Colon (tissue), 2 donors: ENCODE results near the gene RTN4RL2.

Source experiments
- FAIRE-seq: peaks from 2 replicates; lab custom pipeline; 2012; peaks lifted over from hg19 to GRCh38; lab: Jason Lieb, UNC
- donor health status: control.
- donor health status: control.

Gene RTN4RL2

DNA sequence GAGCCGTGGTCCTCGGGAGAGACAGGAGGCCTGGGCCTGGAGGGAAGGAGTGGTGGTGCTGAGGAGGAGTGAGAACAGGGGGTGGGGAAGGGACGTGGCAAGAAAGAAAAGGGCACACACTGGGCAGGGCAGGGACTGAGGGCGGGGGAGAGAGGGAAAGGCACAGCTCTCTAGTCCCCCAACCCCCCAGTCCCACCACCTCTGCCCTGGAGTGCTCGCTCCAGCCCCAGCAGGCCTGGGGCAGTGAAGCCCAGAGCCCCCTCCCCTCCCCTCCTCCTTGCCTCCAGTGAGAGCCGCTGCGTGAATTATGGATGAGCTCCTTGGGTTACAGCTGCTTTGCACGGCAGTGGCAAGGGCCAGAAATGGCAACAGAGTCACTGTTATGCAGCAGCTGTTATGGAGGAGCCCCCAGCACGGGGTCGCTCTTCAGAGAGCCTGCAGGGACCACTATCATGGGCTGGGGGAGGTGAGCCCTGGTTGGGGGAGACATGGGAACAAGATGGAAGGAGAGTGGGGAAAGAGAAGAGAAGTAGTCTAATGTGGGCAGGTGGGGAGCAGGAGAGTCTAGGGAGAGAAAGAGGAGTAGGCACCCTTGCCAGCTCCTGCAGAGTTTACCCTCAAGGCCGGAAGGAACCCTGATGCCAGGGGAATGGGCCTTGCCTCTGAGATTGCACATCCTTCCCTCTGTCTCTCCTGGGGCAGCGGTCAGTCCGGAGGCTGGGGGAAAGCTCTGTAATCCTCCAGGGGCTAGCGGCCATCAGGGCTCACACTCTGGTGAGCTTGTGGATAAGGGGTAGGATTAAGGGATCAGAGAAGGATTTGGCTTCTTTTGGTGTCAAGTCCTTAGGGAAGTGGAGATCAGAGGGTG, 3.6 kb downstream of the RTN4RL2 start:
- FAIRE-seq = no peak

DNA sequence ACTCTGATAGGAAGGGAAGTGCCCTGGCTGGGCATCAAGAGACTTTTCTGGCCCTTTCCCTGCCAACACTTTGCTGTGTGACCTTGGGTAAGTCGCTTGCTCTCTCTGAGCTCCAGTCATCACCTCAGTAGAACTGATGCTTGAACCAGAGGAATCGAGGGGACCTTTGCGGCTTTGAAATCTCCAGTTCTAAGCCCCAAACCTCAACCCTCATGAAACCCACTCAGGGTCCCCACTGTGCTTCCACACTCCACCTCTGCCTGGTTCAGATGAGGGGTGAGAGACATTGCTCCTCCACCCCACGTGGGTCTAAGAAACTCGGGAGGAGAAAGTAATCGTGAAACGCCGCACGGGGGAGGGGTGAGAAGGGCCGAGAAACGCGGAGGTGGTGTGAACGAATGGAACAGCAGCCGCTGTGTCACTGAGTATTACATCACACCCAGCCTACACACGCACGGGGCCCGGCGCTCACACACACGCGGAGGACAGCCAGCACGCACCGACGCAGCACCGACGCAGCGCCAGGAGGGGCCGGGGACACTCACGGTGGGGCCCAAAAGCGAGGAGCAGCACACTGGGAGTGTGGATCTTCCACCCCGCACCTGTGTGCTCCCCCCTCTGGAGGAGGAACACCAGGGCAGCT, 4.3 kb downstream of the RTN4RL2 start:
- FAIRE-seq = no peak

DNA sequence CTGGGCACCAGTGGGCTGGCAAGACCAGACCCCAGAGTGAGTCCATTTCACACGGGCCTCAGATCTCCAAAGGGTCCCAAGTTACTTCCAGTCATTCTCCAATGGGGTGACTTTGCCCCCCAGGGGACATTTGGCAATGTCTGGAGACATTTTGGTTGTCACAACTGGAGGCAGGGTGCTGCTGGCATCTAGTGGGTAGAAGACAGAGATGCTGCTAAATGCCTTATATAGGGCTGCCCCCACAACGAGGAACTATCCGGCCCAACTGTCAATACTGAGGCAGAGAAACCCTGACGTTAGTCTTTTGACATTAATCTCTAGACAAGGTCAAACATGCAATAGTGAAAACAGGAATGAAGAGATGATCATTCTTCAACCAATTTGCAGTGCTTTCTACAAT, 6.4 kb downstream of the RTN4RL2 start:
- FAIRE-seq = no peak

DNA sequence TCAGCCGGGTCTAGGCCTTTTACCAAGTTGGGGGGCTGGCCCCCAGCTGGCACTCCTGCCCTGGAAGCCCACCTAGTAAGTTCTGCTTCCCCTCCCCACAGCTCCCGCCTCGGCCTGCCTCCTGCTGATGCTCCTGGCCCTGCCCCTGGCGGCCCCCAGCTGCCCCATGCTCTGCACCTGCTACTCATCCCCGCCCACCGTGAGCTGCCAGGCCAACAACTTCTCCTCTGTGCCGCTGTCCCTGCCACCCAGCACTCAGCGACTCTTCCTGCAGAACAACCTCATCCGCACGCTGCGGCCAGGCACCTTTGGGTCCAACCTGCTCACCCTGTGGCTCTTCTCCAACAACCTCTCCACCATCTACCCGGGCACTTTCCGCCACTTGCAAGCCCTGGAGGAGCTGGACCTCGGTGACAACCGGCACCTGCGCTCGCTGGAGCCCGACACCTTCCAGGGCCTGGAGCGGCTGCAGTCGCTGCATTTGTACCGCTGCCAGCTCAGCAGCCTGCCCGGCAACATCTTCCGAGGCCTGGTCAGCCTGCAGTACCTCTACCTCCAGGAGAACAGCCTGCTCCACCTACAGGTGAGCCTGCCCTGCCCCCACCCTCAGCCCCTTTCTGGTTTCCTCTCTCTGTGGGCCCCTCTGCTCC, 7.3 kb downstream of the RTN4RL2 start:
- FAIRE-seq = no peak

DNA sequence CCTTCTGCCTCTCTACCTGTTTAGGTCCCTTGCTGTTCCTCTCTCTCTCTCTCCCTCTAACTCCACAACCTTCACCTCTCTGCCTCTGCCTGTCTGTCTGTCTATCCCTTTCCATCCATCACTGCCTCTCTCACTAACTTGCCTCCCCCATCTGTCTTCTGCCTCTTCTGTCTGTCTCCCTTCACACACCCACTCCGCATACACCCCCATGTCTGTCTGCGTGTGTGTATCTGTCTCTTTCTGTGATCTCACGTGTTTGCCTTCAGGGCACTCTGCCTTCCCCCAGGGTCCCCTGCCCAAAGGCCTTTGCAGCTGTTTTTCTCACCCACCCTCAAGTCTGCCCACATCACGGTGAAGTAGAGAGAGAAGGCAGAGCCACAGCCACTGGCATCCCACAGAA, 7.9 kb downstream of the RTN4RL2 start:
- no peak for FAIRE-seq

DNA sequence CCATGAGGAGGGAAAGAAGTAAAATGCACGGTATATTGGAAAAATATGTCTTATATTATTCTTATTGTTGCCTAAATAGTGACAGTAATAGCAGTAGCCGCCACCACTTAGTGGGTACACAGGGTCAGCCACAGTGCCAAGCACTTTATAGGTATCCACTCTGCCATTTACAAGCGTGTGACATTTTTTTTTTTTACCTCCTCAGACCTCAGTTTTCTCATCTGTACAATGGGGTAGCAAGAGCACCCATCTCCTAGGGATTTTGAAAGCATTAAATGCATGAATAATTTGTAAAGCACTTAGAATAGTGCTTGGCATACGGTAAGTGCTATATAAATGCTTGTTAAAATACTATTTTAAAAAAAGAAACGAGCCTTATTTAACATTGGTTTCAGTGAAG, 8.9 kb downstream of the RTN4RL2 start:
- no peak for FAIRE-seq

DNA sequence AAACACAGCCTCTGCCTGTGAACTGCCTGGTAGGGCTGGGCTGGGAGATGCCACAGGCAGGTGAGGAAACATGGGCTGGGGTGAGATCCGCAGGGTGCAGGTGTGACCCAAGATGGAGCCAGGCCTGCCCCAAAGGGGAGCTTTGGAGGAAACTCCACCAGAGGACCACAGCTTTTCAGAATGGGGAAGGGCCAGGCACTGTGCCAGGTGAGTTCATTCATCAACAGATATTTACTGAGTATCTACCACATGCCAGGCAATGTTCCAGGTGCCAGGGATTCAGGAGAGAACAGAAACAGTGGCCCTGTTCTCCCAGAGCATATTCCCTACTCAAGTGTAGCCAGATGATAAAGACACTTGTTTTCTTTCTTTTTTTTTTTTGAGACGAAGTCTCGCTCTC, 11.2 kb downstream of the RTN4RL2 start:
- no peak for FAIRE-seq

DNA sequence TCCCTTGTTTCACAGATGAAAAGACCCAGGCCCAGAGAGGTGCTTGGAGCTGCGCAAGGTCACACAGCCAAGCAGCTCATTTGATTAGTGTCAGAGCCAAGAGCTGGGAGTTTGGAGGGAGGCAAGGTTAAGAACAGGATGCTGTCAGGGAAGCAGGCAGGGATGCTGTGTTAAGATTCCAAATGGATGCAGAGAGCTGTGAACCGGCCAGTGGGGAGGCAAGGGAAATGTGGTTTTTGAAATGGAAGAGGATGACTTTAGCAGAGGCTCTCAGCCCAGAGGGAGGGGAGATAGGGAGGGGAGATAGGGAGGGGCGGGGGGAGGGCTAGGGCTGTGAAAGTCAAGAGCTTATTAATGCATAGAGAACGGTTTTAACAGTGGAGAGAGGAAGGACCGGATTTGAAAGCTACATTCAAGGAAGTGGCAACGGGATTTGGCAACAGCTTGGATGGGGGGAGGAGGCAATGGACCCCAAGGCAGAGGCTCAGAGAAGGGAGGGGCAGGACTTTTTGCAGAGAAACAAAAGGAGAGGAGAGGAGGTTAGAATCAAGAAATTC, 13.0 kb downstream of the RTN4RL2 start:
- FAIRE-seq = no peak

DNA sequence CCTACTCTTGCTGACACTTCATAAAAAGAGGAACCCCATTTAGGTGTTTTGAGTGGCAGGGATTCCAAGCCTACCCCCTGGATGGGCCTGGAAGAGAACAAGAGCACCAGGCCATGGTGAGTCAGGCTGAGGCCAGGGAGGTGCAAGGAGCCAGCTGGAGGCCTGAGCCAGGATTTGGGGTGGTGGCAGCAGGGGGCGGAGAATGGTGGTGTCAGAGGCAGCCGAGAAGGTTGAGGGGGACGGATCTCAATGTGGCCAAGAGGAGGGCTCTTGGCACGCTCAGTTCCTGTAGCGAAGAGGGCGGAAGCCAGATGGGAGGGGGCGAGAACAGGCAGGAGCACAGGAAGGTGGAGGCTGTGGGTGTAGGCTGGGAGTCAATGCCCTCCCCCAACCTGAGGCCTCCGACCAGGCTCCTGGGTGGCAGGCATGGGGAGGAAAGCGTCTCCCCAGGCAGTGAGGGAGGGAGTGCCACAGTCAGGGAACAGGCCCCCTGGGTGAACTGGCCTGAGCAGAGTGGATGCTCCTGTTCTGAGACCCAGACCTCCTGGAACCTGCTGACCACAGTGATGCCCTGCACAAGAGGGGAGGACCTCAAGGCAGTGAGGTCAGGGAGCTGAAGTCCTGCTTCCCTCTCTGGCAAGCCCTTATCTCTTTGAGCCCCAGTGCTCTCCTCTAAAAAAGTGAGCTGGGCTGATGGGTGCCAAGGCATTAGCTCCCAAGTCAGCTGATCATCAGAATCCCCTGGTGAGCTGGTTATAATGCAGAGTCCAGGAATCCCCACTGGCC, 13.9 kb downstream of the RTN4RL2 start:
- no peak for FAIRE-seq

DNA sequence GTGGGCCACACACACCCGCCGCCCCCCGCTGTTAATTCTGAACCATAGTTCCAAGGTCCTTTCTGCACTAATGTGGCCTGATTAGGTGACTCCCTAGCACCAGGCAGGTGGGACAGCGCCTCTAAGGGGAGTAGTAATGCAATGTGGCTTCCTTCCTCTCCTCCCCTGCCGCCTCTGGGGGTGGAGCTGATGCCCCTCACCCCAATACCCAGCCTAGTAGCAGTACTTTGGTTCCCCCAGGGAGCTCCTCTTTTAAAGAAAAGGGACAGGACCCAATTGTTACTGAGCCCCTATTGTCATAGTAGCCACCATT, 14.4 kb downstream of the RTN4RL2 start:
- no peak for FAIRE-seq

DNA sequence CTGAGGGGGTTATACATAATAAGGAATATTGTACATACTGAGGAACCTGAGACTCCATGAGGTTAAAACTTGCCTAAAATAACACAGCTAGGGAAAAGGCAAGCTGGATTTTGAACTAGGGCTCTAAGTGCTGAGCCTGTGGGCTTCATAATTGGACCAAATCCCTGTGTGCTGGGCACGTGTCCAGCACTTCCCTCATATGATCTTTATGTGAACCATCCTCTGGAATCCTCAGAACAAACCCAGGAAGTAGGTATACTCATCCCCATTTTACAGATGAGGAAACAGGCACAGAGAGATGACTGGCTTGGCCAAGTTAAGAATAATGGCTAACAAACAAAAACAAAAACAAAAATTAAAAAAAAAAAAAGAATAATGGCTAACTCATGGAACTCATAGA, 14.9 kb downstream of the RTN4RL2 start:
- no peak for FAIRE-seq

DNA sequence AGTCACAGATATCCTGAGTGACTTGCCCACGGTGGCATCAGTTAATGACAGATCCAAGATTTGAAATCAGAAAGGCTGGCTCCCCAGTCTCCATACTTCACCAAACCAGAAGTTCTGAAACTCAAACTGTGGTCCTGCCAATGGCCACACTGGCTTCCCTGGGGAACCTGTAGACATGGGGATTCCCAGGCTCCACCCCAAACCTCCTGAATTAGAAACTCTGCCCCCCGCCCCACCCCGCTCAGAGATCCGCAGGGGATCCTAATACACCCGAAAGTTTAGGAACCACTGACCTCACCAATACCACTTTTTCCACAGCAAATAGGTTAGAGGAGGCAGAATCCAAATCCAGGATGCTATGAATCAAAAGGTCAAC, 15.3 kb downstream of the RTN4RL2 start:
- no peak for FAIRE-seq

DNA sequence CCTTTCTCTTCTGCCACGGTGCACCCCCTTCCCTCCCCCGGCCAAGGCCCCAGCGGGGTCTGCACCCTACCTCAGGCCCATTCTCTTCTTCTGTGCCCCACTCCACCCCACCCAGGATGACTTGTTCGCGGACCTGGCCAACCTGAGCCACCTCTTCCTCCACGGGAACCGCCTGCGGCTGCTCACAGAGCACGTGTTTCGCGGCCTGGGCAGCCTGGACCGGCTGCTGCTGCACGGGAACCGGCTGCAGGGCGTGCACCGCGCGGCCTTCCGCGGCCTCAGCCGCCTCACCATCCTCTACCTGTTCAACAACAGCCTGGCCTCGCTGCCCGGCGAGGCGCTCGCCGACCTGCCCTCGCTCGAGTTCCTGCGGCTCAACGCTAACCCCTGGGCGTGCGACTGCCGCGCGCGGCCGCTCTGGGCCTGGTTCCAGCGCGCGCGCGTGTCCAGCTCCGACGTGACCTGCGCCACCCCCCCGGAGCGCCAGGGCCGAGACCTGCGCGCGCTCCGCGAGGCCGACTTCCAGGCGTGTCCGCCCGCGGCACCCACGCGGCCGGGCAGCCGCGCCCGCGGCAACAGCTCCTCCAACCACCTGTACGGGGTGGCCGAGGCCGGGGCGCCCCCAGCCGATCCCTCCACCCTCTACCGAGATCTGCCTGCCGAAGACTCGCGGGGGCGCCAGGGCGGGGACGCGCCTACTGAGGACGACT, 15.9 kb downstream of the RTN4RL2 start:
- FAIRE-seq = no peak

DNA sequence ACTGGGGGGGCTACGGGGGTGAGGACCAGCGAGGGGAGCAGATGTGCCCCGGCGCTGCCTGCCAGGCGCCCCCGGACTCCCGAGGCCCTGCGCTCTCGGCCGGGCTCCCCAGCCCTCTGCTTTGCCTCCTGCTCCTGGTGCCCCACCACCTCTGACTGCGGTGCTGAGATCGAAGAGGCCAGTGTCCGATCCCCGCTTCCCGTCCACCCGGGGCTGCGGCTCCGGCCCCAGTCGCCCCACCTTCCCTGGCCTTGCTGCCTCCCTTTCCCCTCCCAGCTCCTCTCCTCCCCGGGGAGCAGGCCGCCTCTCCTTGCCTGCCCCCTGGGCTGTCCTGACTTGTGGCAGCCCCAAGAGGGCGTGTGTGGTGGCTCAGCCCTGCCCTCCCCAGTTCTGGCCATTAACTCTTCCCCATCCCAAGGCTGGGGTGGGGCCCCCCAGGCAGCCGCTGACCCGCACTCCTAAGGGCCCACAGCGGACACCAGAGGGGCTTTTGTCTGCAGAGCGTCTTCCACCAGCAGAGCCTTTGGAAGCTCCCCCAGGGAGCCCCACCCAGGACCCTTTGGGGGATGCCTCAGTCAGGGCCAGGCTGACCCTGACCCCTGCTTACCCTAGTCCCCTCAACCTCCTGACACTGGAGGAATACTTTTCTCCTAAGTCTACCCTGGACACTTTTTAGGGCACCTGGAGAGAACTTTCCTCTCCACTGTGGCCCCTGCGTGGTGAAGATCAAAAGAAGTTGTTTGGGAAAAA, 16.6 kb downstream of the RTN4RL2 start:
- FAIRE-seq = no peak

DNA sequence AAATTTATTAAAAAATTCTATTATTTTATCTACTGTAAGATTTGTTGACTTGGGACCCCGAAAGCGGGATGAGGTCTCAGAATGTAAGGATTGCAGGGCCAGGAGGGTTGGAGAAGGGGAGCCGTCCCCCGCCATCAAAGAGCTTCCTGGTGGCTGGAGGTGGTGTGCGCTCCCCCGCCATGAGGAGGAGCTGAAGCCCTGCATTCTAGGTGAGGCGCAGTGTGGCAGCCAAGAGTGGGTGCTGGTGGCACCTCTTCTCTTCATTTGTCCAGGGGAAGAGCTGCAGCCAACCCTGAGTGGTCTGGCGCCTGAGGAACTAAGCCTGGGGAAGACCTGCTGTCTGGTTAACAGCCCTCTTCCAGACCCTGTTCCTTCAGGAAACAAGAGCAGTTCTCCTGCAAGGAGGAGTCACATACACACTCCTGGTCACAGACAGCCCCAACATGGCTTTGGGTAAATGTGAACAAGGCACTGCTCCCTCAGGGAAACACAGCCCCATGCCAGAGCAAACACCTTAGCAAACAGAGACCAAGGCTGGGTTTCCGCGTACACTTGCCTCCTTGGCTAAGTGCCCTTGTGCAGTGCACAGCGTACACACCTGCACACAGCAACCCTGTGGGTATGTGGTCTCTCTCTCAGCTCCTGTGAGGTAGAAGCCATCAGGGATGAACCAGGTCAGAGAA, 17.3 kb downstream of the RTN4RL2 start:
- FAIRE-seq = no peak

DNA sequence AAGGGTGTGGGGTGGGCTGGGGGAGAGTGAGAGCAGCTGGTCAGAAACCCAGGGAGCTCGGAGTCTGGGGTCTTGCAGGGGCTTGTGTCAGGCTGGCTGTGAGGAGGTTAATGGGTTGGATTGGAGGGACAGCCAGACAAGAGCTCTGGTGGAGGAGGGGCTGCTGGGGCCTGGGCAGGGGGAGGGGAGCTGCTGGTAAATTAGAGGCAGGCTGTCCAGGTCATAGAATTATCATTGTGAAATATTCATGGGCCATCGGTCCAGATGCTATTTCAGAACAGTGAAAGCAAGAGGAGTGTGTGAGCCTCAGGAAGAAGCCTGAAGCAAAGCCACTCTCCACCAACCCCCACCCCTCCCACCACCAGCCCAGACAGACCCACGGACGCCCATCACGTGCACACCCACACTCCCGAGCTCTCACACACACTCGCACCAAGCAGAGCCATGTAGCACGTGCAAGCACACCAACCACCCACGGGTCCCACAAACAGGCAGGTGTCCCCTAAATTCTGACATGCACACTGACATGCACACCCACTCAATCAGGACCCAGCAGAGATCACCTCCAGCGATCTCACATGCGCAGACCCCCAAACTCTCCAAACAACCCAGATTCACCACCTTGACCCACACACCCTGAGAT, 18.8 kb downstream of the RTN4RL2 start:
- FAIRE-seq = no peak

DNA sequence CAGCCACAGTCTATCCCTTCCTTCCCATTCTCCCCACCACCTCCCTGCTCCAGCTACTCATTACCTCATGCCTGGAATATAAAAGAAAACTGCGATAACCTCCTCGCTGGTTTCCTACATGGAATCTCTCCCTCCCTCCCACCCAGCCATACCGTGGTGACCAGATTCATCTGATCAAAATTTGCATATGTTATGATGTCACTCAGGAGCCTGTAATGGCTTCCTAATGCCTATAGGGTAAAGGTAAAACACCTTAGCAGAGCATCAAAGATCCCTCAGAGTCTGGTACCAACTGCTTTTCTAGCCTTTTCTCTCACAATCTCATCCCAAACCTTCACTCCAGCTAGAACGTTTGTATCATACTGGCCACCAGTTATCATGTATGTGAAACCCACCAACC, 19.6 kb downstream of the RTN4RL2 start:
- no peak for FAIRE-seq

DNA sequence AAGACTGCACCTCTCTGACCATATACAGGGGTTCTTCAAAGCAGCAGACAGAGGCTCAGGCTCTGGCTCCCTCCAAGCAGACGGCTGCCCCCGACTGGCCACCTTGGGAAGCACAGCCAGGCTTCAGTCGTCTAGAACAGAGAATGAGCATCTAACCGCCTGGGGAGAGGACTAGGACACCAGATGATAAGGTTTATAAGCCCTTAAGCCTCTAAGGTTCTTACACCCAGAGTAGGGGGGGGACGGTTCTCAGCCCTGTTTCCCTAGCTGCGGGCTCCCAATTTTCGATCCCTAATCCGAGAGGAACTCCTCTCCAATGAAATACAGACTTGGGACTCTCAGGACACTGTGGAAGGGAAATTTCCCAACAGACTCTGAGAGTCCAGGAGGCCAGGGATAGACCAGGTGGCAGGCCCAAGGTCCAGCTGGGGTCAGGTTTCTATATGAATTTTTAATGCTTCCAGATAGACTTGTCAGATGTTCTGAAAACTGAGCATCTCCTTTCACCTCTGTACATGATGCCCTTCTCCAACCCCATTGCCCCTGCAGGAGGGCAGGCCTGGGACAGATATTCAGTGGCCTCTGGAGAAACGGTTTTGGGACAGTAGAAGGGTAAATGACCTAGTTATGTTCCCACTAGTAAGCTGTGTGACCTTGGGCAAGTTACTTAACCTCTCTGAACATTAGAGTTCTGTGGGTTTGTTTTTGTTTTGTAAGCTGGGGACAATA, 20.2 kb downstream of the RTN4RL2 start:
- FAIRE-seq = no peak

DNA sequence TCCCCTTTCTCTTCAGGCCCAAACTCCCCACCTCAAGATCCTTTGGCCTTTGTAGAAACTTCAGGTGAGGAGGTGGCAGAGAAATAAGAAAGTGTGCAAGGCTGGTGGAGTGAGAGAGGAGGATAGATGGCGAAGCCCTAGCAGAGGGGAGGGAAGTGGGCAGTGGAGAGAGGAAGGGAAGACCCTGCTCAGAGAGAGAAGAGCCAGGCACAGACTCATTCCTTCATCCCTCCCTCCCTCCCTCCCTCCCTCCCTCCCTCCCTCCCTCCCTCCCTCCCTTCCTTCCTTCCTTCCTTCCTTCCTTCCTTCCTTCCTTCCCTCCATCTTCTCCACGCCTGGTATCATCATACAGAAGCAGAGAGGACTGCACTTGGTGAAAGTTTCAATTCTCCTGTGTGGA, 21.0 kb downstream of the RTN4RL2 start:
- FAIRE-seq = no peak
